ENCODE data around the gene SLC1A2.

DNA sequence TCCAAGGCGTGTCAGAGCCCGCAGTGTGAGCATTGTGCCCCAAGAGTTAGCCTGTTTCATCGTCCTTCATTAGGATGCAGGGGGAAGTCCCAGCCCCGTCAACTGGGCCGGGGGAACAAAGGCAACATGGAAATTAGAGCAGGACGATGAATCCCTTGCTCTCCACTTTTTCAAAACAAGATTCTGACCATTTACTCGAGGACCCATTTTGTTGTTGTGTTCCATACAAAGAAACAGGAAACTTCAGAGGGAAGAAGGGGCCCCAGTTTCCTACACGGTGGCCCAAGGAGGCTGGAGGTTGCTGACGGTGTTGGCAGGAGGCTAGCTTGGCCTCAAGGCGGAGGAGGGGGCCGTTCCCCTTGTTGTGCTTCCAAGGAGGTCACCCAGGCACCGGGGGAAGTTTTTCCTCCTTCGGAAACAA lies 44.0 kb upstream of the SLC1A2 start:
- TF ChIP-seq POLR2A (IDR thresholded peaks at IDR 0.05) = no peak
- TF ChIP-seq, protein P1, sequence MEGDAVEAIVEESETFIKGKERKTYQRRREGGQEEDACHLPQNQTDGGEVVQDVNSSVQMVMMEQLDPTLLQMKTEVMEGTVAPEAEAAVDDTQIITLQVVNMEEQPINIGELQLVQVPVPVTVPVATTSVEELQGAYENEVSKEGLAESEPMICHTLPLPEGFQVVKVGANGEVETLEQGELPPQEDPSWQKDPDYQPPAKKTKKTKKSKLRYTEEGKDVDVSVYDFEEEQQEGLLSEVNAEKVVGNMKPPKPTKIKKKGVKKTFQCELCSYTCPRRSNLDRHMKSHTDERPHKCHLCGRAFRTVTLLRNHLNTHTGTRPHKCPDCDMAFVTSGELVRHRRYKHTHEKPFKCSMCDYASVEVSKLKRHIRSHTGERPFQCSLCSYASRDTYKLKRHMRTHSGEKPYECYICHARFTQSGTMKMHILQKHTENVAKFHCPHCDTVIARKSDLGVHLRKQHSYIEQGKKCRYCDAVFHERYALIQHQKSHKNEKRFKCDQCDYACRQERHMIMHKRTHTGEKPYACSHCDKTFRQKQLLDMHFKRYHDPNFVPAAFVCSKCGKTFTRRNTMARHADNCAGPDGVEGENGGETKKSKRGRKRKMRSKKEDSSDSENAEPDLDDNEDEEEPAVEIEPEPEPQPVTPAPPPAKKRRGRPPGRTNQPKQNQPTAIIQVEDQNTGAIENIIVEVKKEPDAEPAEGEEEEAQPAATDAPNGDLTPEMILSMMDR (IDR thresholded peaks at IDR 0.05) = no peak
- no peak for TF ChIP-seq POLR2AphosphoS5 (IDR thresholded peaks at IDR 0.05)

All from breast epithelium (tissue), 3 donors.